SK-N-SH (cell line): ENCODE data around the gene ME1.

Source experiments
- CTCF ChIP-seq: fragments of 200-600 bp; sonication (generic); IDR thresholded peaks from 2 replicates; pipeline ENCODE4 v1.6.1; 2017; ENCODE audit warnings: antibody characterized with exemption, mild to moderate bottlenecking, moderate library complexity
- JUND ChIP-seq: IDR thresholded peaks from 2 replicates; pipeline ENCODE4 v1.4.0; 2012
- POLR2AphosphoS5 ChIP-seq: IDR thresholded peaks from 2 replicates; pipeline ENCODE4 v1.6.1; 2012; ENCODE audit warnings: low read depth, low read length
- RAD21 ChIP-seq: IDR thresholded peaks from 2 replicates; pipeline ENCODE4 v1.6.1; 2012; ENCODE audit warnings: mild to moderate bottlenecking, low read length
- RFX5 ChIP-seq: IDR thresholded peaks from 2 replicates; pipeline ENCODE4 v1.6.1; 2012; ENCODE audit warnings: mild to moderate bottlenecking, improper control_type of control experiment, low read length
- YY1 ChIP-seq: IDR thresholded peaks from 2 replicates; pipeline ENCODE4 v1.4.0; 2012; ENCODE audit warnings: low read depth, mild to moderate bottlenecking

GRCh38 chr6:83463886-83464285, 33.0 kb upstream of the ME1 start:
- TF ChIP-seq CTCF (no peak), RAD21 (no peak), POLR2AphosphoS5 (no peak), YY1 (no peak), JUND (no peak), RFX5 (no peak)
